Coronary artery (tissue), 2 donors: ENCODE results near the gene HDAC3.
A peak's percentile ranks its signal among the peaks of the same experiment; 100 is the strongest.

Source experiments
- DNase-seq: peaks from one replicate; pipeline ENCODE4 v3.0.0-alpha.2; 2017; ENCODE audit warnings: low spot score
- H3K27ac ChIP-seq, 2 donors: fragments of 200-600 bp; sonication (generic); one replicate each; pipeline ENCODE4 v1.5.1; 2016 to 2019
- H3K4me3 ChIP-seq: fragments of 200-600 bp; sonication (generic); 2 replicates; pipeline ENCODE4 v1.5.1; 2016; ENCODE audit warnings: mild to moderate bottlenecking, moderate library complexity
- TF ChIP-seq, protein P1 (sequence below): fragments of 200-600 bp; sonication (generic); IDR thresholded peaks from one replicate; pipeline ENCODE4 v1.5.1; 2019; ENCODE audit warnings: antibody characterized with exemption

HDAC3 gene

DNA sequence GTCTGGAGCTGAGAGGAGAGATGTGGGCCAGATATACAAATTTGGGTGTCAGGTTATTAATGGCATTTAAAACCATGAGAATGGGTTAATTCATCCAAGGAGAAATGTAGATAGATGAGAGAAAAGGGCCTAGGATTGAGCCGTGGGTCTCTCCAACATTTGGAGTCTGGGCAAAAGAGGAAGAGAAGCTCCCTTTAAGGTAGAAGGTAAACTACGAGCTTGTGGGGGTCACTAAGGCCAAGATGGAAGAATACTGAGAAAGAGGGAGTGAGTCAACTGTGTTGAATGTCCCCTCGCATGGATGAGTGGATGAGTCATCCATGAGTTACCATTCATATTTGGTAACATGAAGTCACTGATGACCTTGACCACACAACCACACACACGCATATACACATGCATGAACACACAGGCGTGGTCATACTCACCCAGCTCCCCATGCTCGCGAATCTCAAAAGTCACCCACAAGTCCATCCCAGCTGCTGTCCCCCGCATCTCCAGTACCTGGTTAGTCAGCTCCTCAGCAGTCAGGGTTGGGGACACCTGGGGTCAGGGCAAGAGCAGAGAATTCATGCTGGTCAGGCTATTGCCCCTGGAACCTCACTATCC lies 21.4 kb upstream of the HDAC3 start:
- H3K27ac ChIP-seq = no peak overlapping the region
- no peak overlapping the region for H3K4me3 ChIP-seq
- DNase-seq = no peak
- TF ChIP-seq, protein P1, sequence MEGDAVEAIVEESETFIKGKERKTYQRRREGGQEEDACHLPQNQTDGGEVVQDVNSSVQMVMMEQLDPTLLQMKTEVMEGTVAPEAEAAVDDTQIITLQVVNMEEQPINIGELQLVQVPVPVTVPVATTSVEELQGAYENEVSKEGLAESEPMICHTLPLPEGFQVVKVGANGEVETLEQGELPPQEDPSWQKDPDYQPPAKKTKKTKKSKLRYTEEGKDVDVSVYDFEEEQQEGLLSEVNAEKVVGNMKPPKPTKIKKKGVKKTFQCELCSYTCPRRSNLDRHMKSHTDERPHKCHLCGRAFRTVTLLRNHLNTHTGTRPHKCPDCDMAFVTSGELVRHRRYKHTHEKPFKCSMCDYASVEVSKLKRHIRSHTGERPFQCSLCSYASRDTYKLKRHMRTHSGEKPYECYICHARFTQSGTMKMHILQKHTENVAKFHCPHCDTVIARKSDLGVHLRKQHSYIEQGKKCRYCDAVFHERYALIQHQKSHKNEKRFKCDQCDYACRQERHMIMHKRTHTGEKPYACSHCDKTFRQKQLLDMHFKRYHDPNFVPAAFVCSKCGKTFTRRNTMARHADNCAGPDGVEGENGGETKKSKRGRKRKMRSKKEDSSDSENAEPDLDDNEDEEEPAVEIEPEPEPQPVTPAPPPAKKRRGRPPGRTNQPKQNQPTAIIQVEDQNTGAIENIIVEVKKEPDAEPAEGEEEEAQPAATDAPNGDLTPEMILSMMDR = no peak

DNA sequence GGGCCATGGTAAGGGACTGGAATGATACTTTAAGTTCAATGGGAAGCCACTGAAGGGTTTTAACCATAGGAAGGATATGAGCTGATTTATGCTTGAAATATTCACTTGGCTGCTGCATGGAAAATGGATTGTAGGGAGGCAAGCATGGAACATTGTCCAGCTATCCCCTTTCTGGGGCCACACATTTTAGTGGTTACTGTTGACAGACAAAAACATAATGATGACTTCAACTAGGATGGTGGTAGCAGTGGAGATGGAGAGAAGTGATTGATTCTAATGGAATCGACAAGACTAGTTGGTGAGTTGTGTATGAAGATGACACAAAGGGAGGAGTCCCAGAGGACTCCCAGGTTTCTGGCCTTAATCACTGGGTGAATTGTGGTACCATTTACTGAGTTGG lies 20.8 kb upstream of the HDAC3 start:
- Histone ChIP-seq H3K27ac (no peak overlapping the region), H3K4me3 (no peak overlapping the region)
- TF ChIP-seq, protein P1 = no peak
- DNase-seq = no peak

DNA sequence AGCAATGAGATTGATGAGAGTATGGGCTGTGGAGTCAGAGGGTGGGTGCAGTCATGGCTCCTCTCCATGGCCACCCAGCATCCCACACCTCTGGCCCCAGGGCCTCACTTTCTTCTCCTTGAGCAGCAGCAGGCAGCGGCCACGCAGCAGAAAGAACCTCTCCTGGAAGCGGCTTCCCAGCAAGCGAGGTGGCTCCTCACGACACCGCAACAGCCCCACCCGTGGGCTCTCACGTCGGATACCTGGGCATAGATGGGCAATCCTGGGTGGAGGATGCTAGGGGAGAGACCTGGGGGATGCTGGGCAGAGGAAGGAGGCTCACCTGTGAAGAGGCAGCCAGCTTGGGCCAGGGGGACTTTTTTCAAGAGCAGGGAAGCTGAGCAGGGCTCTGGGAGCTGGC lies 19.7 kb upstream of the HDAC3 start:
- no peak overlapping the region for H3K27ac ChIP-seq
- TF ChIP-seq, protein P1 = no peak
- DNase-seq = no peak

DNA sequence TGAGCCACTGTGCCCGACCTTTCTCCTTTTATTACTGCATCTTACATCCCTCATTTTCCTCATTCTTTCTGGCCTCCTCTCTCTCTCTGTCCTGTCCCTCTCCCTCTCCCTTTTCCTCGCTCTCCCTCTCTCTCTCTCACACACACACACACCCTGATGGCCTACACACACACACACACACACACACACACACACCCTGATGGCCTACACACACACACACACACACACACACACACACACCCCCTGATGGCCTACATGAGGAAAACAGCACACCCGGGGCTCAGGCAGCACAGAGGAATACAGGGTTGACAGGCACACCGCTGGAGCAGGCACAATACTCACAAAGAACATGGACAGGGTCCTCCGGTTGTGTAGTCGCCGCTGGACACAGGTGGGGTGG lies 18.4 kb upstream of the HDAC3 start:
- no peak overlapping the region for H3K27ac ChIP-seq
- DNase-seq = no peak
- no peak overlapping the region for H3K4me3 ChIP-seq
- TF ChIP-seq, protein P1 = no peak

More for the DNA sequence above, 19.7 kb upstream of the HDAC3 start:
- no peak overlapping the region for H3K4me3 ChIP-seq

DNA sequence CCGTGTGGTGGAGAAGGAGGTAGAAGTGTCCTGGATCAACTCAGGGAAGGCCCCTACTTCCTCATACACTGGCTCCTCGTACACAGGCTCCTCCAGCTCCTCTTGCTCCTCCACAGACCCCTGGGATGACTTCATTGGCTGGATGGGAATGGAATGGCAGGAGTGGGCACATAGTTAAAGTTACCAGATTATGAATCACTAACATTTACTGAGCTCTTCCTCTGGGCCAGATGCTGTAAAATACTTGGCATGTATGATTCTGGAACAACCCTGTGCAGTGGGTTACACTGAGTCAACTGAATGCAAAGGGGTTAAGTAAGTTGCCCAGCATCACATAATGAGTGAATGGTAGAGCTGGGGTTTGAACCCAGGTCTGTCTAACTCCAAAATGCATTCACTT lies 17.6 kb upstream of the HDAC3 start:
- DNase-seq = no peak
- TF ChIP-seq, protein P1 = no peak
- Histone ChIP-seq H3K4me3 (no peak overlapping the region), H3K27ac (no peak overlapping the region)

DNA sequence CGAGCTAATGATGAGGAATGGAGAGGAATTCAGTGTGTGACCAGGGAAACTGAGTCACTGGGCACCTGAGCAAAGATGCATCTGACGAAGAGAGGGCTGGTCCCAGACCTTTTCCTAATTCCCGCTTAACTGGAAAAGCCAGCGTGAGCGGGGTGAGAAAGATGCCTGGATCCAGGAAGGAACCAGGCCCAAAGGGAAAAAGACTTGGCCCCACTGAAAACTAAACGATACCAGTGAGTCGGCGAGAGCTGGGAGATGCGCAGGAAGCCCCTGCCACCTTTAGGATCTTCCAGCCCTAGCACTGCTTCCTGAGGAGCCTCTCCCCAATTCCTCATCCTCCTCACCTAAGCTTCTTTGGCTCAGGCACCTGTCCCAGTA lies 15.1 kb upstream of the HDAC3 start:
- TF ChIP-seq, protein P1 = no peak
- peak overlapping the region; percentile 85 for H3K4me3 ChIP-seq
- peak overlapping the region in 1 of 2 donors; percentile 81 for H3K27ac ChIP-seq
- no peak for DNase-seq
